Endothelial cell of umbilical vein (primary cell): Measurements from ENCODE around the gene TM9SF1.

ENCODE experiments used
- EZH2 ChIP-seq: IDR thresholded peaks from 2 replicates; pipeline ENCODE4 v1.6.1; 2012; ENCODE audit warnings: borderline replicate concordance, low read depth, mild to moderate bottlenecking, moderate library complexity, low read length, inconsistent platforms; ENCODE audit not compliant: severe bottlenecking
- GATA2 ChIP-seq: IDR thresholded peaks from 2 replicates; pipeline ENCODE4 v1.7.0; 2011; ENCODE audit warnings: low read depth, mild to moderate bottlenecking, moderate library complexity, mixed read lengths, low read length; ENCODE audit not compliant: insufficient read length, insufficient read depth
- MAX ChIP-seq: IDR thresholded peaks from 2 replicates; pipeline ENCODE4 v1.6.1; 2011; ENCODE audit not compliant: insufficient read depth, insufficient read length
- POLR2A ChIP-seq: IDR thresholded peaks from 2 replicates; pipeline ENCODE4 v1.6.1; 2012; ENCODE audit warnings: low read depth, mild to moderate bottlenecking, control low read depth, low read length
- POLR2AphosphoS5 ChIP-seq: IDR thresholded peaks from 2 replicates; pipeline ENCODE4 v1.6.1; 2012; ENCODE audit warnings: low read depth, mild to moderate bottlenecking, control low read depth, low read length, moderate library complexity; ENCODE audit not compliant: insufficient read depth
- TF ChIP-seq, protein P1 (sequence below), 2 donors: IDR thresholded peaks; 1 replicate in 1 of 2; 2 replicates in 1 of 2; pipeline ENCODE4 v1.5.1; 2011; ENCODE audit warnings: low read length in 2 of 2, mild to moderate bottlenecking in 2 of 2, moderate library complexity in 2 of 2, control low read depth in 1 of 2, inconsistent platforms in 1 of 2, low read depth in 1 of 2; ENCODE audit not compliant: insufficient read depth in 1 of 2; ENCODE audit errors: extremely low read depth in 1 of 2

DNA sequence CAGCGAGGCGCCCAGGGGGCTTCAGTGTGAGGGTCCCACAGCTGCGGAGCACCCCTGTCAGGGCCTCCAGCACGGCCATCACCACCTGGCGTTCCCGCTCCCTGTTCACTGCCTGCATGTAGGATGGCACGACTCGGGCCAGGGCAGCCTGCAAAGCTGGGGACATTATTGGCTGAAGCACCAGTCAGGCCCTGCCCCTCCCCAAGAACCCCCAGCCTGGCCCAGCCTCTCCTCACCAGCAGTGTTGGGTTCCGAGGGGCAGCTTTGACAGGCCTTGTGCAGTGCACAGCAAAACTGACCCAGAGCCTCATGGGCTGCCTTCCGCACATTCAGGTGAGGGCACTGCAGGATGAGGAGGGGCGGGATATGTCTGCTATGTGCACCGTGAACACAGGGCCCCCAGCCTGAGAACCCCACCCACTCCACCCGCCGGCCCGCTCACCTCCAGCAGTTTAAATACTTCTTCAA is 12.2 kb downstream of the TM9SF1 start:
- TF ChIP-seq EZH2: no peak
- TF ChIP-seq POLR2A: no peak
- TF ChIP-seq, protein P1, sequence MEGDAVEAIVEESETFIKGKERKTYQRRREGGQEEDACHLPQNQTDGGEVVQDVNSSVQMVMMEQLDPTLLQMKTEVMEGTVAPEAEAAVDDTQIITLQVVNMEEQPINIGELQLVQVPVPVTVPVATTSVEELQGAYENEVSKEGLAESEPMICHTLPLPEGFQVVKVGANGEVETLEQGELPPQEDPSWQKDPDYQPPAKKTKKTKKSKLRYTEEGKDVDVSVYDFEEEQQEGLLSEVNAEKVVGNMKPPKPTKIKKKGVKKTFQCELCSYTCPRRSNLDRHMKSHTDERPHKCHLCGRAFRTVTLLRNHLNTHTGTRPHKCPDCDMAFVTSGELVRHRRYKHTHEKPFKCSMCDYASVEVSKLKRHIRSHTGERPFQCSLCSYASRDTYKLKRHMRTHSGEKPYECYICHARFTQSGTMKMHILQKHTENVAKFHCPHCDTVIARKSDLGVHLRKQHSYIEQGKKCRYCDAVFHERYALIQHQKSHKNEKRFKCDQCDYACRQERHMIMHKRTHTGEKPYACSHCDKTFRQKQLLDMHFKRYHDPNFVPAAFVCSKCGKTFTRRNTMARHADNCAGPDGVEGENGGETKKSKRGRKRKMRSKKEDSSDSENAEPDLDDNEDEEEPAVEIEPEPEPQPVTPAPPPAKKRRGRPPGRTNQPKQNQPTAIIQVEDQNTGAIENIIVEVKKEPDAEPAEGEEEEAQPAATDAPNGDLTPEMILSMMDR (IDR thresholded peaks at IDR 0.05; ENCODE audit: extremely low read depth in 1 of 2, insufficient read depth in 1 of 2, low read depth in 1 of 2, low read length in 2 of 2): no peak
- no peak for TF ChIP-seq GATA2
- no peak for TF ChIP-seq MAX
- no peak for TF ChIP-seq POLR2AphosphoS5
